Activated B cell treated with CpG ODN at 0.5 μM for 24 hours (primary cell): ENCODE results near the gene GTF3C4. TPM values are rescaled to one million over a fixed set of nuclear protein-coding genes. Genes with fewer than 3 reads are reported as not detected.

ENCODE experiments used
- ATAC-seq: fragments of 200-7000 bp; cut with Tn5 transposase; one replicate; pipeline ENCODE4 v1.10.0; 2021; ENCODE audit warnings: low read depth, mild to moderate bottlenecking, moderate library complexity
- CTCF ChIA-PET: fragments of 350-600 bp; sonication (Branson Sonifier 250); formaldehyde crosslinking; loops from one replicate; lab custom pipeline; 2021; ENCODE audit warnings: antibody characterized with exemption; lab: Charles Lee
- POLR2A ChIA-PET: fragments of 350-600 bp; sonication (Branson Sonifier 250); formaldehyde crosslinking; loops from one replicate; lab custom pipeline; 2021; ENCODE audit warnings: antibody characterized with exemption; lab: Charles Lee
- DNase-seq: peaks from one replicate; pipeline ENCODE4 v3.0.0; 2022
- H3K27ac Mint-ChIP-seq: one replicate; pipeline ENCODE4 v1.8.0; 2020; ENCODE audit warnings: mixed read lengths
- H3K27me3 Mint-ChIP-seq: one replicate; pipeline ENCODE4 v1.8.0; 2021; ENCODE audit warnings: mixed read lengths
- H3K36me3 Mint-ChIP-seq: one replicate; pipeline ENCODE4 v1.8.0; 2021; ENCODE audit warnings: low read depth, mixed read lengths
- H3K4me1 Mint-ChIP-seq: one replicate; pipeline ENCODE4 v1.8.0; 2021; ENCODE audit warnings: mixed read lengths
- H3K4me3 Mint-ChIP-seq: one replicate; pipeline ENCODE4 v1.8.0; 2020; ENCODE audit warnings: mild to moderate bottlenecking, mixed read lengths
- H3K9me3 Mint-ChIP-seq: one replicate; pipeline ENCODE4 v1.8.0; 2020; ENCODE audit warnings: mixed read lengths
- CTCF ChIP-seq: fragments of 200-600 bp; IDR thresholded peaks from one replicate; pipeline ENCODE4 v1.8.0; 2022; ENCODE audit warnings: antibody characterized with exemption, mild to moderate bottlenecking
- intact Hi-C: fragments of 100-400 bp; cut with micrococcal nuclease; formaldehyde crosslinking; loops from one replicate; pipeline ENCODE4 v1.15.1; 2024
- total RNA-seq: library from RNA; stranded (reverse); gene quantifications from 2 replicates; pipeline ENCODE4 v1.2.3, GENCODE V29; 2022

Gene GTF3C4
- total RNA-seq, 1 donor from 2014 or later: 16.1 TPM

- H3K27ac Mint-ChIP-seq: no peak overlapping the region
- H3K36me3 Mint-ChIP-seq: no peaks in the 10 kb centered on the region
- ATAC-seq (no peak), DNase-seq (no peak)
- ChIA-PET CTCF (no interaction called here), POLR2A (no interaction called here)
- H3K4me3 Mint-ChIP-seq: no peak overlapping the region
- intact Hi-C loops: no loop called here
- H3K9me3 Mint-ChIP-seq: no peaks in the 10 kb centered on the region
- H3K27me3 Mint-ChIP-seq: peaks cover 25% of the 10 kb centered on the region
- H3K4me1 Mint-ChIP-seq: no peaks in the 10 kb centered on the region
- TF ChIP-seq CTCF: no peak
These were observed 51.4 kb downstream of the GTF3C4 start for GRCh38 chr9:132721661-132722060.

- DNase-seq: no peak
- ATAC-seq: no peak
- CTCF ChIA-PET: no interaction called here
- no peak for TF ChIP-seq CTCF
- POLR2A ChIA-PET: no interaction called here
- H3K27ac Mint-ChIP-seq: no peak overlapping the region
- no peaks in the 10 kb centered on the region for H3K4me1 Mint-ChIP-seq
- no peaks in the 10 kb centered on the region for H3K9me3 Mint-ChIP-seq
- H3K36me3 Mint-ChIP-seq: no peaks in the 10 kb centered on the region
- no peak overlapping the region for H3K4me3 Mint-ChIP-seq
- intact Hi-C loops: no loop called here
- peaks cover 25% of the 10 kb centered on the region for H3K27me3 Mint-ChIP-seq
These were observed 52.4 kb downstream of the GTF3C4 start for GRCh38 chr9:132722564-132723065.

GRCh38 chr9:132723809-132724208, 53.5 kb downstream of the GTF3C4 start:
- no peak for TF ChIP-seq CTCF
- ChIA-PET CTCF (no interaction called here), POLR2A (no interaction called here)
- no peaks in the 10 kb centered on the region for H3K9me3 Mint-ChIP-seq
- DNase-seq (no peak), ATAC-seq (no peak)
- peaks cover 23% of the 10 kb centered on the region for H3K27me3 Mint-ChIP-seq
- no peak overlapping the region for H3K4me3 Mint-ChIP-seq
- no peak overlapping the region for H3K27ac Mint-ChIP-seq
- no peaks in the 10 kb centered on the region for H3K36me3 Mint-ChIP-seq
- intact Hi-C loops: no loop called here
- H3K4me1 Mint-ChIP-seq: no peaks in the 10 kb centered on the region

GRCh38 chr9:132725306-132725705, 55.0 kb downstream of the GTF3C4 start:
- Mint-ChIP-seq H3K36me3 (no peaks in the 10 kb centered on the region), H3K4me3 (no peak overlapping the region), H3K9me3 (no peaks in the 10 kb centered on the region), H3K27me3 (peaks cover 14% of the 10 kb centered on the region), H3K27ac (no peak overlapping the region), H3K4me1 (no peaks in the 10 kb centered on the region)
- intact Hi-C loops: no loop called here
- ChIA-PET POLR2A (no interaction called here), CTCF (no interaction called here)
- no peak for TF ChIP-seq CTCF
- ATAC-seq (no peak), DNase-seq (no peak)

GRCh38 chr9:132726576-132727130, 56.4 kb downstream of the GTF3C4 start:
- POLR2A ChIA-PET: no interaction called here
- intact Hi-C loops: no loop called here
- H3K4me1 Mint-ChIP-seq: no peaks in the 10 kb centered on the region
- no peaks in the 10 kb centered on the region for H3K36me3 Mint-ChIP-seq
- CTCF ChIA-PET: no interaction called here
- H3K27me3 Mint-ChIP-seq: peaks cover 15% of the 10 kb centered on the region
- DNase-seq (no peak), ATAC-seq (no peak)
- no peak for TF ChIP-seq CTCF
- H3K4me3 Mint-ChIP-seq: no peak overlapping the region
- no peaks in the 10 kb centered on the region for H3K9me3 Mint-ChIP-seq
- no peak overlapping the region for H3K27ac Mint-ChIP-seq
